Natural killer cell (primary cell): Measurements from ENCODE around the gene UBE2E3. TPM values are rescaled to one million over a fixed set of nuclear protein-coding genes. Genes with fewer than 3 reads are reported as not detected.

Experiments
- ATAC-seq, 3 donors: fragments of 150-1000 bp in 2 of 3; fragments of 200-7000 bp in 1 of 3; cut with Tn5 transposase; 1 replicate in 1 of 3; 2 replicates in 2 of 3; pipeline ENCODE4 v1.10.0; 2021; ENCODE audit warnings: mild to moderate bottlenecking in 2 of 3, moderate library complexity in 2 of 3
- DNase-seq, 2 donors: peaks; one replicate each; pipeline versions ENCODE4 v3.0.0 to v3.0.0-alpha.2; 2013 to 2021; ENCODE audit warnings: mixed read lengths in 1 of 2
- H3K27ac ChIP-seq: one replicate; pipeline ENCODE4 v1.5.1; 2013; ENCODE audit warnings: mild to moderate bottlenecking, low read length
- H3K27me3 ChIP-seq: one replicate; pipeline ENCODE4 v1.6.1; 2013; ENCODE audit warnings: low read length; ENCODE audit not compliant: control insufficient read depth, insufficient read depth
- H3K36me3 ChIP-seq: one replicate; pipeline ENCODE4 v1.6.1; 2013; ENCODE audit warnings: low read length; ENCODE audit not compliant: control insufficient read depth, insufficient read depth
- H3K4me1 ChIP-seq: one replicate; pipeline ENCODE4 v1.6.1; 2013; ENCODE audit warnings: low read length; ENCODE audit not compliant: control insufficient read depth, insufficient read depth
- H3K4me3 ChIP-seq: one replicate; pipeline ENCODE4 v1.5.1; 2013; ENCODE audit warnings: low read length
- H3K9me3 ChIP-seq: one replicate; pipeline ENCODE4 v1.6.1; 2013; ENCODE audit warnings: low read length; ENCODE audit not compliant: control insufficient read depth, insufficient read depth
- H3K27ac Mint-ChIP-seq, 2 donors: one replicate each; pipeline ENCODE4 v1.8.0; 2022; ENCODE audit warnings: mild to moderate bottlenecking in 2 of 2, mixed read lengths in 2 of 2, moderate library complexity in 1 of 2
- H3K27me3 Mint-ChIP-seq, 2 donors: one replicate each; pipeline ENCODE4 v1.8.0; 2022; ENCODE audit warnings: low read depth in 2 of 2, mixed read lengths in 2 of 2
- H3K36me3 Mint-ChIP-seq: one replicate; pipeline ENCODE4 v1.8.0; 2022; ENCODE audit warnings: mixed read lengths
- H3K4me1 Mint-ChIP-seq, 2 donors: one replicate each; pipeline ENCODE4 v1.8.0; 2022; ENCODE audit warnings: mixed read lengths in 2 of 2
- H3K4me3 Mint-ChIP-seq: one replicate; pipeline ENCODE4 v1.8.0; 2022; ENCODE audit warnings: mild to moderate bottlenecking, moderate library complexity, mixed read lengths
- H3K9me3 Mint-ChIP-seq, 2 donors: one replicate each; pipeline ENCODE4 v1.8.0; 2022; ENCODE audit warnings: mixed read lengths in 2 of 2
- CTCF ChIP-seq: fragments of 200-600 bp; IDR thresholded peaks from one replicate; pipeline ENCODE4 v1.8.0; 2022; ENCODE audit warnings: antibody characterized with exemption
- WGBS: methylation state at CpG from one replicate; pipeline ENCODE4 v1.1.7; 2013; ENCODE audit warnings: missing lambda C conversion rate; ENCODE audit not compliant: insufficient coverage; 5-methylcytosine and 5-hydroxymethylcytosine counted together
- intact Hi-C: fragments of 100-400 bp; cut with micrococcal nuclease; formaldehyde crosslinking; loops from one replicate; pipeline ENCODE4 v1.14.2; 2022
- total RNA-seq, 4 donors: library from RNA; stranded (reverse); fragments of 120-200 nt in 1 of 4; gene quantifications; one replicate each; pipeline versions ENCODE4 v1.2.3 to v1.2.4, GENCODE V29; 2013 to 2022

The UBE2E3 gene
- total RNA-seq, 3 donors from 2014 or later (not counting 1 experiment from before 2014, with no cell fraction given), result 48.5 to 59.3 (median 52.6) TPM

GRCh38 chr2:180960982-180961381, 19.4 kb upstream of the UBE2E3 start:
- Mint-ChIP-seq H3K9me3 (no peaks in the 10 kb centered on the region), H3K4me1 (no peaks in the 10 kb centered on the region), H3K27me3 (peaks cover 22 to 33% of the 10 kb centered on the region in 2 donors), H3K36me3 (no peaks in the 10 kb centered on the region), H3K27ac (no peak overlapping the region), H3K4me3 (no peak overlapping the region)
- no peak overlapping the region for H3K4me3 ChIP-seq
- WGBS, result 98% methylated on average over 2 of the region's 3 CpGs
- no peaks in the 10 kb centered on the region for H3K4me1 ChIP-seq
- DNase-seq (no peak), ATAC-seq (no peak)
- no peak for TF ChIP-seq CTCF
- intact Hi-C loops, result no loop called here
- peaks cover 2% of the 10 kb centered on the region for H3K27me3 ChIP-seq
- no peak overlapping the region for H3K27ac ChIP-seq
- H3K36me3 ChIP-seq, result no peaks in the 10 kb centered on the region
- no peaks in the 10 kb centered on the region for H3K9me3 ChIP-seq

- Mint-ChIP-seq H3K36me3 (no peaks in the 10 kb centered on the region), H3K9me3 (no peaks in the 10 kb centered on the region), H3K4me1 (no peaks in the 10 kb centered on the region), H3K4me3 (no peak overlapping the region), H3K27ac (no peak overlapping the region), H3K27me3 (peaks cover 22 to 31% of the 10 kb centered on the region in 2 donors)
- Histone ChIP-seq H3K27ac (no peak overlapping the region), H3K4me1 (no peaks in the 10 kb centered on the region), H3K27me3 (peaks cover 6% of the 10 kb centered on the region), H3K9me3 (no peaks in the 10 kb centered on the region), H3K36me3 (no peaks in the 10 kb centered on the region), H3K4me3 (no peak overlapping the region)
- 84% methylated on average over 4 of the region's 4 CpGs for WGBS
- ATAC-seq (no peak), DNase-seq (no peak)
- intact Hi-C loops, result no loop called here
- TF ChIP-seq CTCF, result no peak
These were observed 17.6 kb upstream of the UBE2E3 start for GRCh38 chr2:180962727-180963314.

- H3K36me3 Mint-ChIP-seq, result no peaks in the 10 kb centered on the region
- intact Hi-C loops, result no loop called here
- H3K27me3 Mint-ChIP-seq, result peaks cover 24 to 27% of the 10 kb centered on the region in 2 donors
- no peak overlapping the region for H3K27ac ChIP-seq
- H3K9me3 Mint-ChIP-seq, result no peaks in the 10 kb centered on the region
- H3K27ac Mint-ChIP-seq, result no peak overlapping the region
- H3K4me1 Mint-ChIP-seq, result no peaks in the 10 kb centered on the region
- TF ChIP-seq CTCF, result no peak
- no peaks in the 10 kb centered on the region for H3K9me3 ChIP-seq
- H3K4me1 ChIP-seq, result no peaks in the 10 kb centered on the region
- no peak overlapping the region for H3K4me3 Mint-ChIP-seq
- peaks cover 4% of the 10 kb centered on the region for H3K27me3 ChIP-seq
- no peaks in the 10 kb centered on the region for H3K36me3 ChIP-seq
- H3K4me3 ChIP-seq, result no peak overlapping the region
- WGBS, result 93% methylated on average over 1 of the region's 3 CpGs
- ATAC-seq, result no peak
- no peak for DNase-seq
These were observed 14.0 kb upstream of the UBE2E3 start for GRCh38 chr2:180966378-180966777.

GRCh38 chr2:180969124-180969523, 11.3 kb upstream of the UBE2E3 start:
- no peaks in the 10 kb centered on the region for H3K4me1 Mint-ChIP-seq
- WGBS, result no CpG with 5 or more reads among the region's 1 CpG
- TF ChIP-seq CTCF, result no peak
- DNase-seq, result no peak
- H3K36me3 Mint-ChIP-seq, result no peaks in the 10 kb centered on the region
- no peak overlapping the region for H3K4me3 Mint-ChIP-seq
- no peaks in the 10 kb centered on the region for H3K9me3 Mint-ChIP-seq
- H3K27me3 Mint-ChIP-seq, result peaks cover 26% of the 10 kb centered on the region in 2 donors
- H3K27ac Mint-ChIP-seq, result no peak overlapping the region
- H3K9me3 ChIP-seq, result no peaks in the 10 kb centered on the region
- no peaks in the 10 kb centered on the region for H3K4me1 ChIP-seq
- H3K27me3 ChIP-seq, result peaks cover 4% of the 10 kb centered on the region
- ATAC-seq, result no peak
- H3K4me3 ChIP-seq, result no peak overlapping the region
- intact Hi-C loops, result no loop called here
- H3K36me3 ChIP-seq, result no peaks in the 10 kb centered on the region
- H3K27ac ChIP-seq, result no peak overlapping the region
